Osteoblast (primary cell): ENCODE data around the gene TGM3. TPM values are rescaled to one million over a fixed set of nuclear protein-coding genes. Genes with fewer than 3 reads are reported as not detected.

Experiments
- DNase-seq: peaks from one replicate; pipeline ENCODE4 v3.0.0; 2011; ENCODE audit warnings: low spot score, mixed read lengths; ENCODE audit not compliant: insufficient read length; ENCODE audit errors: missing footprints
- H2AFZ ChIP-seq: 2 replicates; pipeline ENCODE4 v1.6.0; 2011; ENCODE audit warnings: mild to moderate bottlenecking, low read length
- H3K27ac ChIP-seq: 2 replicates; pipeline ENCODE4 v1.5.1; 2011; ENCODE audit warnings: mild to moderate bottlenecking, low read depth, low read length, moderate library complexity
- H3K27me3 ChIP-seq: 2 replicates; pipeline ENCODE4 v1.6.0; 2012; ENCODE audit warnings: mild to moderate bottlenecking, control low read depth, inconsistent platforms, low read length, moderate library complexity; ENCODE audit not compliant: insufficient read depth
- H3K36me3 ChIP-seq: 2 replicates; pipeline ENCODE4 v1.5.1; 2011; ENCODE audit warnings: mild to moderate bottlenecking, low read length, control low read depth, moderate library complexity; ENCODE audit not compliant: insufficient read depth
- H3K4me1 ChIP-seq: 2 replicates; pipeline ENCODE4 v1.5.1; 2011; ENCODE audit warnings: mild to moderate bottlenecking, low read length, control low read depth, moderate library complexity; ENCODE audit not compliant: insufficient read depth
- H3K4me2 ChIP-seq: 2 replicates; pipeline ENCODE4 v1.6.0; 2011; ENCODE audit warnings: mild to moderate bottlenecking, low read length; ENCODE audit not compliant: insufficient read depth
- H3K4me3 ChIP-seq: fragments of 200-600 bp; sonication (generic); 3 replicates; pipeline ENCODE4 v1.5.1; 2012; ENCODE audit warnings: mild to moderate bottlenecking, low read length, inconsistent platforms; ENCODE audit not compliant: insufficient read depth
- H3K79me2 ChIP-seq: 2 replicates; pipeline ENCODE4 v1.6.0; 2012; ENCODE audit warnings: mild to moderate bottlenecking, low read length, control low read depth, inconsistent platforms; ENCODE audit not compliant: insufficient read depth
- H3K9me3 ChIP-seq: 2 replicates; pipeline ENCODE4 v1.5.1; 2011; ENCODE audit warnings: low read depth, low read length, control low read depth
- H4K20me1 ChIP-seq: 2 replicates; pipeline ENCODE4 v1.6.0; 2012; ENCODE audit warnings: mild to moderate bottlenecking, low read length, control low read depth; ENCODE audit not compliant: insufficient read depth
- total RNA-seq: library from RNA; depleted of rRNA; stranded (reverse); fragments of >200 nt; gene quantifications from 2 replicates; pipeline ENCODE4 v1.2.3, GENCODE V29; 2012
- TF ChIP-seq, protein P1 (sequence below): IDR thresholded peaks from 2 replicates; pipeline ENCODE4 v1.5.1; 2011; ENCODE audit warnings: mild to moderate bottlenecking, low read depth, low read length, moderate library complexity; ENCODE audit errors: extremely low read depth

TGM3 gene
- total RNA-seq, 1 donor, result not detected

DNA sequence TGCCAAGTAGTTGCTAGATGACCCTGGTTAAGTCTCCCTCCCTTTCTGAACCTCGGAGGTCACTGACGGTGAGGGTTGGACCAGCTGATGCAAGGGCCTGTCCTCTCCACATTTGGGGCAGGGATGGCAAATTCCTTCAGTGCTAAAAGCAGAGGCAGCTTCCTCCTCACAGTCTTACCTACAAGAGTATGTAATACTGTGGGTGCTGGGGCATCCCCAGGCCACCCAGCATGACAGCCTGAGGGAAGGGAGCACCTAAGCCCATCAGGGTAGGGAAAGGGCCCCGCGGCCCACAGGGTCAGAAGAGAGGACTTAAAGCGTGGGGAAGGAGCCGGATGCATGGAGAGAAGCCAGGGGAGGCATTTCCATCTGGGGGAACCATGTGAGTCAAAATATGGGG is 38.0 kb downstream of the TGM3 start:
- Histone ChIP-seq H2AFZ (no peak overlapping the region), H3K36me3 (no peaks in the 10 kb centered on the region), H4K20me1 (no peaks in the 10 kb centered on the region), H3K4me3 (no peak overlapping the region), H3K27me3 (peaks cover 27% of the 10 kb centered on the region), H3K27ac (no peak overlapping the region), H3K4me2 (no peak overlapping the region), H3K4me1 (no peaks in the 10 kb centered on the region), H3K79me2 (no peaks in the 10 kb centered on the region), H3K9me3 (no peaks in the 10 kb centered on the region)
- no peak for DNase-seq
- TF ChIP-seq, protein P1, sequence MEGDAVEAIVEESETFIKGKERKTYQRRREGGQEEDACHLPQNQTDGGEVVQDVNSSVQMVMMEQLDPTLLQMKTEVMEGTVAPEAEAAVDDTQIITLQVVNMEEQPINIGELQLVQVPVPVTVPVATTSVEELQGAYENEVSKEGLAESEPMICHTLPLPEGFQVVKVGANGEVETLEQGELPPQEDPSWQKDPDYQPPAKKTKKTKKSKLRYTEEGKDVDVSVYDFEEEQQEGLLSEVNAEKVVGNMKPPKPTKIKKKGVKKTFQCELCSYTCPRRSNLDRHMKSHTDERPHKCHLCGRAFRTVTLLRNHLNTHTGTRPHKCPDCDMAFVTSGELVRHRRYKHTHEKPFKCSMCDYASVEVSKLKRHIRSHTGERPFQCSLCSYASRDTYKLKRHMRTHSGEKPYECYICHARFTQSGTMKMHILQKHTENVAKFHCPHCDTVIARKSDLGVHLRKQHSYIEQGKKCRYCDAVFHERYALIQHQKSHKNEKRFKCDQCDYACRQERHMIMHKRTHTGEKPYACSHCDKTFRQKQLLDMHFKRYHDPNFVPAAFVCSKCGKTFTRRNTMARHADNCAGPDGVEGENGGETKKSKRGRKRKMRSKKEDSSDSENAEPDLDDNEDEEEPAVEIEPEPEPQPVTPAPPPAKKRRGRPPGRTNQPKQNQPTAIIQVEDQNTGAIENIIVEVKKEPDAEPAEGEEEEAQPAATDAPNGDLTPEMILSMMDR, result no peak

DNA sequence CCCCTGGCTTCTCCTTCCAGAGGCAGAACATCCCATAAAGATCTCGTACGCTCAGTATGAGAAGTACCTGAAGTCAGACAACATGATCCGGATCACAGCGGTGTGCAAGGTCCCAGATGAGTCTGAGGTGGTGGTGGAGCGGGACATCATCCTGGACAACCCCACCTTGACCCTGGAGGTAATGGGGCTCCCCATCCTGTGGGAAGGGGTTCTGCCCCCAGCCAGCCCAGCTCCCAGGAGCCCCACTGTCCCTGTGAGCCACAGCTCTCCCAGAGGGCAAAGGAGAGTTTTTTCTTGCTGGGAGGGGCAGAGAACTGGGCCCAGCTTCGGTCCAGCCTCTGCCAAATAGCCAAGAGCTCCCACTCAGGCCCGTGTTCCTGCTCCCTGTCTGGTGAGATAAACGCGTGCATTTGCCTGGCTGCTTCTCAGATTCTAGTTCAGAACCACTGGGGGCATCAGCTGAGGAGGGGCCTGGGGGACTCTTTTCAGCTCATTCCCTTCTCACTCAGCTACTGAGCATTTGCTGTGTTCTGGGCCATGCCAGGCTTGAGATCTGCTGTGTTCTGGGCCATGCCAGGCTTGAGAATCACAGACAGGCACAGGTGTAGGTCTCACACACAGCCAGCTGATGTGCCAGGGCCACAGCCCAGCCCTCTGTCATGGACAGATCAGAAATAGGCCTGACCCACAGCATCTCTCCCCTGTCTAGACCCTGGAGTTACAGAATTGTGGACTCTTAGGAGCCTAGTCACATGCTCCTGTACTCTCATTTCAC is 39.5 kb downstream of the TGM3 start:
- H3K4me3 ChIP-seq, result no peak overlapping the region
- no peak overlapping the region for H3K4me2 ChIP-seq
- H3K4me1 ChIP-seq, result no peaks in the 10 kb centered on the region
- no peak for DNase-seq
- H3K9me3 ChIP-seq, result no peaks in the 10 kb centered on the region
- H3K27me3 ChIP-seq, result peaks cover 25% of the 10 kb centered on the region
- H4K20me1 ChIP-seq, result no peaks in the 10 kb centered on the region
- no peaks in the 10 kb centered on the region for H3K36me3 ChIP-seq
- no peaks in the 10 kb centered on the region for H3K79me2 ChIP-seq
- H3K27ac ChIP-seq, result no peak overlapping the region
- no peak overlapping the region for H2AFZ ChIP-seq
- TF ChIP-seq, protein P1, result no peak

DNA sequence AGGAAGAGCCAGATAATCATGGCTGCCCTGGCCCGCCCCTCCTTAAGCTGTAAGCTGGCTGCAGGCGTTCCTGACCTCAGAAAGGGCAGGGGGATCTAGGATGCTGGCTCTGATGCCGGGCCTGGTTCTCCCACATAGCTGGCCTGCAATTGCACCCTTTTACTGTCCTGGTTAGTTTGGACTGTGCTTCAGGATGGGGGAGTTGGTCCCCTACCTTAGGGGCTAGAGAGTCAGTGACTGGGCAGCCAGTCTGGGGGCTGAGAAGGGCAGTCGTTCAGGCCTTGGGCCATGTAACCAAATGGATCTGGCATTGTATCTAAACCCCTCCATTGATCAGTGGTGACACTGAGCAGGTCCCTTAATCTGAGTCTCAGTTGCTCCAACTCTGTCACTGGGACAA is 40.7 kb downstream of the TGM3 start:
- DNase-seq, result no peak
- Histone ChIP-seq H3K9me3 (no peaks in the 10 kb centered on the region), H4K20me1 (no peaks in the 10 kb centered on the region), H3K4me3 (no peak overlapping the region), H3K27me3 (peaks cover 19% of the 10 kb centered on the region), H3K79me2 (no peaks in the 10 kb centered on the region), H3K4me2 (no peak overlapping the region), H3K27ac (no peak overlapping the region), H2AFZ (no peak overlapping the region), H3K4me1 (no peaks in the 10 kb centered on the region), H3K36me3 (no peaks in the 10 kb centered on the region)
- TF ChIP-seq, protein P1, result no peak

DNA sequence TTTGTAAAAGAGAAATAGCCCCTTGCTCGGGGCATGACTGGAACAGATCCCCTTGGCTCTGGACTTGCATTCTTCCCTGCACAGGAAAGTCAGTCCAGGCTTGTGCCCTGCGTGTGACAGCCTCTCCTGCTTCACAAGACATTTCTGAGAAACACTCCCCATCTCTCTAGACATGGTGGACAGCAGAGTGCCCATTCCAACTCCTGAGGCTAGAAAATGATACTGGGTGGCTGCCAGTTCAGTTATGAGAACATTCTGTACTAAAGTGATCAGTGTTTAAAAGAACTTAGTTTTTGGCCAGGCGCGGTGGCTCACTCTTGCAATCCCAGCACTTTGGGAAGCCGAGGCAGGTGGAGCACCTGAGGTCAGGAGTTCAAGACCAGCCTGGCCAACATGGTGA is 41.3 kb downstream of the TGM3 start:
- Histone ChIP-seq H2AFZ (no peak overlapping the region), H3K79me2 (no peaks in the 10 kb centered on the region), H3K36me3 (no peaks in the 10 kb centered on the region), H3K4me3 (no peak overlapping the region), H4K20me1 (no peaks in the 10 kb centered on the region), H3K27me3 (peaks cover 14% of the 10 kb centered on the region), H3K9me3 (no peaks in the 10 kb centered on the region), H3K27ac (no peak overlapping the region), H3K4me1 (no peaks in the 10 kb centered on the region), H3K4me2 (no peak overlapping the region)
- TF ChIP-seq, protein P1, result no peak
- no peak for DNase-seq
